Measurements from ENCODE around the gene PIEZO2. TPM values are rescaled to one million over a fixed set of nuclear protein-coding genes. Genes with fewer than 3 reads are reported as not detected.

PIEZO2 gene
- total RNA-seq, 1 donor from 2014 or later: 134 TPM

- H3K4me1 Mint-ChIP-seq (ENCODE audit: unreplicated experiment): peaks cover 4% of the 10 kb centered on the region
- H3K4me3 Mint-ChIP-seq (ENCODE audit: unreplicated experiment): no peak overlapping the region
- H3K9me3 Mint-ChIP-seq (ENCODE audit: unreplicated experiment): peaks cover 10% of the 10 kb centered on the region
- H3K36me3 Mint-ChIP-seq (ENCODE audit: unreplicated experiment): peaks cover 14% of the 10 kb centered on the region
- no peaks in the 10 kb centered on the region for H3K27me3 Mint-ChIP-seq (ENCODE audit: unreplicated experiment)
- no peak overlapping the region for H3K27ac Mint-ChIP-seq (ENCODE audit: unreplicated experiment)
- TF ChIP-seq CTCF (IDR thresholded peaks at IDR 0.05): no peak
- no peak for DNase-seq (ENCODE audit: extremely low spot score, unreplicated experiment)
Observed at GRCh38 chr18:10878703-10879102, 270.7 kb downstream of the PIEZO2 start.

GRCh38 chr18:10877987-10878386, 271.4 kb downstream of the PIEZO2 start:
- Mint-ChIP-seq H3K36me3 (ENCODE audit: unreplicated experiment) (peaks cover 14% of the 10 kb centered on the region), H3K9me3 (ENCODE audit: unreplicated experiment) (peaks cover 11% of the 10 kb centered on the region), H3K27ac (ENCODE audit: unreplicated experiment) (no peak overlapping the region), H3K4me3 (ENCODE audit: unreplicated experiment) (no peak overlapping the region), H3K4me1 (ENCODE audit: unreplicated experiment) (peaks cover 4% of the 10 kb centered on the region), H3K27me3 (ENCODE audit: unreplicated experiment) (no peaks in the 10 kb centered on the region)
- DNase-seq (ENCODE audit: extremely low spot score, unreplicated experiment): no peak
- no peak for TF ChIP-seq CTCF (IDR thresholded peaks at IDR 0.05)

GRCh38 chr18:10875811-10876210, 273.6 kb downstream of the PIEZO2 start:
- Mint-ChIP-seq H3K4me3 (ENCODE audit: unreplicated experiment) (no peak overlapping the region), H3K27ac (ENCODE audit: unreplicated experiment) (no peak overlapping the region), H3K36me3 (ENCODE audit: unreplicated experiment) (peaks cover 12% of the 10 kb centered on the region)

GRCh38 chr18:10872304-10872703, 277.1 kb downstream of the PIEZO2 start:
- no peak overlapping the region for H3K27ac Mint-ChIP-seq (ENCODE audit: unreplicated experiment)
- TF ChIP-seq CTCF (IDR thresholded peaks at IDR 0.05): no peak
- no peaks in the 10 kb centered on the region for H3K27me3 Mint-ChIP-seq (ENCODE audit: unreplicated experiment)
- peaks cover 13% of the 10 kb centered on the region for H3K4me1 Mint-ChIP-seq (ENCODE audit: unreplicated experiment)
- H3K36me3 Mint-ChIP-seq (ENCODE audit: unreplicated experiment): peaks cover 21% of the 10 kb centered on the region
- DNase-seq (ENCODE audit: extremely low spot score, unreplicated experiment): no peak
- no peak overlapping the region for H3K4me3 Mint-ChIP-seq (ENCODE audit: unreplicated experiment)
- peaks cover 11% of the 10 kb centered on the region for H3K9me3 Mint-ChIP-seq (ENCODE audit: unreplicated experiment)

More at GRCh38 chr18:10875811-10876210, 273.6 kb downstream of the PIEZO2 start:
- Mint-ChIP-seq H3K9me3 (ENCODE audit: unreplicated experiment) (peaks cover 11% of the 10 kb centered on the region), H3K4me1 (ENCODE audit: unreplicated experiment) (peaks cover 13% of the 10 kb centered on the region), H3K27me3 (ENCODE audit: unreplicated experiment) (no peaks in the 10 kb centered on the region)
- no peak for TF ChIP-seq CTCF (IDR thresholded peaks at IDR 0.05)
- no peak for DNase-seq (ENCODE audit: extremely low spot score, unreplicated experiment)

GRCh38 chr18:10864722-10865121, 284.6 kb downstream of the PIEZO2 start:
- no peak for DNase-seq (ENCODE audit: extremely low spot score, unreplicated experiment)
- Mint-ChIP-seq H3K27ac (ENCODE audit: unreplicated experiment) (no peak overlapping the region), H3K4me1 (ENCODE audit: unreplicated experiment) (peaks cover 36% of the 10 kb centered on the region), H3K4me3 (ENCODE audit: unreplicated experiment) (no peak overlapping the region), H3K9me3 (ENCODE audit: unreplicated experiment) (peaks cover 5% of the 10 kb centered on the region), H3K36me3 (ENCODE audit: unreplicated experiment) (peaks cover 26% of the 10 kb centered on the region), H3K27me3 (ENCODE audit: unreplicated experiment) (no peaks in the 10 kb centered on the region)
- TF ChIP-seq CTCF (IDR thresholded peaks at IDR 0.05): no peak
